GM19467 (cell line): ENCODE data around the gene NFKB2.

Experiments
- ATAC-seq: cut with Tn5 transposase; IDR thresholded peaks from one replicate; pipeline ENCODE4 v1.9.1; 2021; ENCODE audit warnings: mild to moderate bottlenecking, moderate library complexity; ENCODE audit not compliant: unreplicated experiment

The NFKB2 gene

DNA sequence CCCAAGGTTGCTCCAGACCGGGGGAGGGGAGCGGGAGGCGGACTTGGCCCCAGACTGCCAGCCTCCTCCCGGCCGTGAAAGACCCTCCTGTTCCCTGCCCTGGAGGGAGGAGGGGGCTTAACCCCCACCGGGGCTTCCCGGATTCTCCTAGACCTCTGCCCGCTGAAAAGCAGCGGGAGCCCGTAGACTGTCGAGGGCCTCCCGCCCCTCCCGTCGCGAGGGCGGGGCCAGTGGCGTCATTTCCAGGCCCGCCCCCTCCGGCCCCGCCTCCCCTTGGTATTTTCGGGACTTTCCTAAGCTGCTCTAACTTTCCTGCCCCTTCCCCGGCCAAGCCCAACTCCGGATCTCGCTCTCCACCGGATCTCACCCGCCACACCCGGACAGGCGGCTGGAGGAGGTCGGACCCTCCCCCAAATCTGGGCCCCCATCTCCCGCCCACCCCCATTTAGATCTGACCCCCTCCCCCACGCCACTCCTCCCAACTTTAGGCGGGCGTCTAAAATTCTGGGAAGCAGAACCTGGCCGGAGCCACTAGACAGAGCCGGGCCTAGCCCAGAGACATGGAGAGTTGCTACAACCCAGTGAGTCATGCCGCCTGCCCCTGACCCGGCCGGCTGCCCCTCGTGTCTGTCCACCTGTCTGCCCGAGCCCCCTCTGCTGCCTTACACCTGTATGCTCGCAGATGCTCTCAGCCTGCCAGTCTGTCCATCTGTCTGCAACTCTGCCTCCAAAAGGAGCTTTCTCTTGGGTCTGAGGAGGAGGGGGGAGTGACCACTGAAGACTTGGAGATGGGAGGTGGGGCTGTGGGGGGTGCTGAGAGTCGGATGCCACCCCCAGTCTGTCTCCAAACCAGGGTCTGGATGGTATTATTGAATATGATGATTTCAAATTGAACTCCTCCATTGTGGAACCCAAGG is at the start of gene NFKB2:
NFKB2 (plus strand) TSS at position 306 of the 917 bp plus-strand sequence; CDS start at position 561, 255 bp downstream.
- ATAC-seq: no peak

DNA sequence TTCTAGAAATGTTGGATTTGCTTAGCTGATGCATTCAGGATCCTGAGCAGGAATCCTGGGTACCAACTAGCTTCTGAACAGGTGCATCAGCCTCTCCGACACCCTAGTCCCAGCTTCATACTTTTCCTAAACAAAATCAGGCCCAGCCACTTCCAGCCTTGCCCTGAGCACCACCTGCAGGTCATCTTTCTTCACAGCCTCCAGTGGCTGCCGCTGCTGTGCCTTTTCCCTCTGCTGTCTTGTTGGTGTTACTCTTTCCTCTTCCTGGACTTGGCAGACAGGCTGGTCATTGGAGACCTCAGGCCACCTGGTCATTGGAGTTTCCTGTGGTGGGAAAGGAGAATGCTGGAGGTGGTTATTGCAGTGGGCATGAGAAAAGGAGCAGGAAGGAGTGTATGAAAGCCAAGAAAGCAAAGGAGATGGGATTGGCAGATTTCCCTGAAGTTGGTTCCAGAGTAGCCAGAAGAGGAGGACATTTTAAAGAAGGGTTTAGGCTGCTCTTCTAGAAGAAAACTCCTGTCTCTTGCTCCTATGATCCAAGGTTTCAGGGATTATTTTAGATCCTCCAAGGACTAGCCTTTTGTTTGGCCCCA is 48.2 kb upstream of the NFKB2 start:
- ATAC-seq: no peak

DNA sequence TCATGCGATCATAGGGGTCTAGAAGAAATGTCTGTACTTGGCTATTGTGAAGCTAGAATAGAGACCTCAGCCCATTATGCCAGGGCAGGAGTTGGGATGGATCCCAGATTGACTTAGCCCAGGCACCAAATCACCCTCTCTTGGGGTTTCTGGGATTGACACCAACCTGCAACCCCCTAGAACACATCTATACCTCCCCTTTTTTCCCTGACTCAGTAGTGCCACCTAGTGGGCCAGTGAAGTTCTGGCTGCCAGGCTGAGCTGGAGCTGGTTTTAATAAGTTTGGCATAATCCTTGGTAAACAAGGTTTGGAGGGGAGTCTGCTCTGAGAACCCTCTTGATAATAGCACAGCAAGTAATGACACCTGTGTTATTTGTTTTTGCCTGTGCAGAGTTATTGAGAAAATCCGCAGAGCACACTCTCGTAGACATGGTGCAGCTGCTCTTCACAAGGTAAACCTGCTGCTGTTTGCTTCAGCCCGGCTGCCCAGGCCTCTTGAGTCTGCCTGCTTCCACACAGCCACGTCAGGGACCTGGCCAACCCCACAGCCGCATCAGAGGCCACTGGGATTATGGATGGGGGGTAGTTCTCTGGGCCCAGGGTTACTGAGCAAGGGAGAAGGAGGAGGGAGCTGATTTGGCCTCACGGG is 43.3 kb upstream of the NFKB2 start:
- ATAC-seq: no peak

DNA sequence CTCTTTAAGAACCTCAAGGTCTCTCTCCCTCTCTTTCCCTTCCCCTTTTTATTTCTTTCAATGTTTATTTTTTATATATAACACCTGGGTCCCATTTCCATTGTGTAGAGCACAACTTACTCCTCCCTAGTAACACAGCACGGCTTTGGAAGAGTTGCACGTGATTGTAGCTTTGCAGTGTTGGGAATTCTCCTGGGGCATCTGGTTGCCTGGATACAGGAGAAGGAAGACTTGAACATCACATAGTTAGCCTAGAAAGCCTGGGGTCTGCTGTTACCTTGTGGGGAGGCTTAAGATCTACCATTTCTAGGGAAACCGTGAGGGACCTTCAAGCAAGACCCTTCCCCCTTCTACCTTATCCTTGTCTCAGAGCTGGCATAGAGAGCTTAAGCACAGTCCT is 41.1 kb upstream of the NFKB2 start:
- ATAC-seq: no peak

DNA sequence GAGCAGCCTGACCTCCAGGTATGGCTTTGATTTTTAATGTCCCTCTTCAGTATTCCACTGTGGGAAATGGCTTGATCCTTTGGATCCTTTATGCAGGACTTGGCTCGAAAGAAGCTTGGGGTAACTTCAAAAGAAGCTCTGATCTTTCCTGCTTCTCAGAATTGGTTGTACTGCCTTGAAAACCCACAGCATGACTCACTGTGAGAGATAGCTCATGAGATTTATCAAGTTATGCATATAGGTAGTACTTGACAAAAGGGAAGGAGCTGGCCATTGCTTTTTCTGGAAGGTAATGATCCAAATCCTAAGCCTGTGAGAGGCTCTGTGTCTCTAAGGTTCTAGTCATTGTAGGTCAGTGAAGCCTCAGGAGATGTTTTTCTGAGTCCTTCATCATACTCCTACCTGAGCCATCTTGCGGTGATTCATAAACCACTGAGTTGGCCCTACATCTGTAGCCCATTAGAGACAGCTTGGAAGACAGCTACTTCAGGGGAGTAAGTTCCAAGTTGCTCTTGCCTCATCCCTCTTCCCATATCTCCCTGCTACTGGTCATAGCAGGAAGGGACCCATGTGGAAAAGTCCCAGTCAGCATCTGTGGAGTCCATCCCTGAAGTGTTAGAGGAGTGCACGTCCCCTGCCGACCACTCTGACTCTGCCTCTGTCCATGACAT is 36.7 kb upstream of the NFKB2 start:
- ATAC-seq: no peak

DNA sequence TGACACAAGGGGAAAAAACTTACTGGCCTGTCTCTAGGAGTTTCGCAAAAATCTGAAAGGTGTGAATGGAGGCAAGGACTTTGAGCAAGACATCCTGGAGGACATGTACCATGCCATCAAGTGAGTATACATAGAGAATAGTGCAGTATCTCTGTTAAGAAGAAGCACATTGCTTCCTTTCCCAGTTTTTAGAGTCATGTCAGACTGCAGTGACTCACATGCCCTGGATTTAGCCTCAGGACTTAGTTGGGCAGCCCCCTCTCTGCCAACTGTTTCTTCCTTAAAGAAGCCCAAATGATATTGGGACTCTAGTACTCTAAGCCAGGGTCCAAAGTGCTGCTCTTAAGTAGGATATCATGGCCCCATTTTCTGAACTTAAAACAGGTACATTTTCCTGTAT is 28.1 kb upstream of the NFKB2 start:
- ATAC-seq: no peak

DNA sequence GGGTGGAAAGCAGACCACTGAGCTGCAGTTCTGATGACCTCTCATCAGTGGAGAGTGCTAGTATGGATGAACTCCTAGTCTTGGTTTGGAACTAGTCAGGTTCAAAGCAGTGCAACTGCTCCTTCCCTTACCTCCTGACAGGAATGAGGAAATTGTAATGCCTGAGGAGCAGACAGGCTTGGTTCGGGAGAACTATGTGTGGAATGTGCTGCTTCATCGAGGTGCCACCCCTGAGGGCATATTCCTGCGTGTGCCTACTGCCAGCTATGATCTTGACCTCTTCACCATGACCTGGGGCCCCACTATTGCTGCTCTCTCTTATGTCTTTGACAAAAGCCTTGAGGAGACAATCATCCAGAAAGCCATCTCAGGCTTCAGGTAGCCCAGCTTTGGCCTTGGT is 27.4 kb upstream of the NFKB2 start:
- no peak for ATAC-seq

DNA sequence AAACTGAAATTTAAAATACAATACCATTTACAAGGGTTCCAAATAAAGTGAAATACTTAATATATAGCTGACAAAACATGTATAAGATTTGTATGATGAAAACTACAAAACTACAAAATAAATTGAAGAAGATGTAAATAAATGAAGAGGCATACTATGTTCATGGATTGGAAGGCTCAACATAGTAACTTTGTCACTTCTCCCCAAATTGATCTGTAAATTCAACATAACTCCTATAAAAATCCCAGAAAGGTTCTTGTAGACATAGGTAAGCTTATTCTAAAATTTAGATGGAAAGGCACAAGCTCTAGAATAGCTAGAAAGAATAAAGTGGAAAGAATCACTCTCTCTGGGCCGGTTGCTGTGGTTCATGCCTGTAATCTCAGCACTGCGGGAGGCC is 24.2 kb upstream of the NFKB2 start:
- ATAC-seq: no peak

DNA sequence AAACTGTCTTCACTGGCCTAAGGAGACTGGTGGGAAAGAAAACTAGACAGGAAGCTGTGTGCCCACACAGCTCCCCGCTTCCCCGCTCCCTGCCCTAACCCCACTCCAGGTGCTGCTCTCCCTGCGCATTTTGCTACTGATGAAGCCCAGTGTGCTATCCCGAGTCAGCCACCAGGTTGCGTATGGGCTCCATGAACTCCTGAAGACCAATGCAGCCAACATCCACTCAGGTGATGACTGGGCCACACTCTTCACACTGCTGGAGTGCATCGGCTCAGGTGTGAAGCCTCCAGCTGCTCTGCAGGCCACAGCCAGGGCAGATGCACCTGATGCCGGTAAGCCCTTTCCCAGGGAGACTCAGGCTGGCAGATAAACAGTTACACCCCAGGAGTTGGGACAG is 20.3 kb upstream of the NFKB2 start:
- no peak for ATAC-seq

DNA sequence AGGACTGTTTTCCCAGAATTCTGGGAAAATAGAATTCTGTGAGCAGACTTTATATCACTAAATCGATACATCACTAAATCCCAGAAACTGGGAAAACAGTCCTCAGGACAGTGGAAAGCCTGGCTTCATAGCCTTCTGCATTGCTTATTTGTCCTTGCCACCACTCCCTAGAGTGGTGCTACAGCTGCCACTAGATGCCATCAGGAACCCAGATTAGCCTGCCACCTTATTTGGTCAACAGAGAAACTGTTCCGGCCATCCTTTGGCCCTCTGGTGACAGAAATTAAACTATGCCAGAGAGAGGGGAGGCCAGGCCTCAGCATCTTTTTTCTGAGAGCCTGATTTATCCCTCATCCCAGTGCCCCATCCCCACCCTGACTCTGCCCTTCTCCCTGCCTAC is 19.6 kb upstream of the NFKB2 start:
- ATAC-seq: no peak

DNA sequence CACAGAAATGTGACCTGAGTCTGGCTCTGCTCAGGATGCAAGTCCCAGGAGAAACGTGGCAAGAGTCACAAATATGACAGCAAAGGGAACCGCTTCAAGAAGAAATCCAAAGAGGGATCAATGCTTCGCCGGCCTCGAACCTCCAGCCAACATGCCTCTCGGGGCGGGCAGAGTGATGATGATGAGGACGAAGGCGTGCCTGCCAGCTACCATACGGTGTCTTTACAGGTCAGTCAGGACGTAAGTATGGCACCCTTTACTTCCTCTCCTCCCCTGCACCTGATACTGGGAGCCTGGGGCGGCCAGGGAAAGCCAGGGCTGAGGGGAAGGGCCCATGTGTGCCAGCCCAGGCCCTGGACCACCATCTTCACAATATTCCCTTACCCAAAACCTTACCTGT is 18.6 kb upstream of the NFKB2 start:
- ATAC-seq: no peak

DNA sequence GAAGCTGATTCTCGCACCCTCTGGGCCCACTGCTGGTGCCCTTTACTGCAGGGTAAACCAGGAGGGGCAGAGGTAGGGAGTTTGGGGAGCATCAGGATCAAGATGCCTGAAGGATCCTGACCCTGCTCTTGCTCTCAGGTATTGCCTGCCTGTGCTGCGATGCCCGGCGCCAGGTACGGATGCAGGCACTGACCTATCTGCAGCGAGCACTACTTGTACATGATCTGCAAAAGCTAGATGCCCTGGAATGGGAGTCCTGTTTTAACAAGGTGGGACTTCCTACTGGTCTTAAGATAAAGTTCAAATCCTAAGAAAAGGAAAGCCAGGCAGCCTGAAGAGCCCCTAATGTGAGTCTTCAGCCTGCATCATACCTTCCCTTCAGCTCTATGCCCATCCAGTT is 16.1 kb upstream of the NFKB2 start:
- ATAC-seq: no peak

DNA sequence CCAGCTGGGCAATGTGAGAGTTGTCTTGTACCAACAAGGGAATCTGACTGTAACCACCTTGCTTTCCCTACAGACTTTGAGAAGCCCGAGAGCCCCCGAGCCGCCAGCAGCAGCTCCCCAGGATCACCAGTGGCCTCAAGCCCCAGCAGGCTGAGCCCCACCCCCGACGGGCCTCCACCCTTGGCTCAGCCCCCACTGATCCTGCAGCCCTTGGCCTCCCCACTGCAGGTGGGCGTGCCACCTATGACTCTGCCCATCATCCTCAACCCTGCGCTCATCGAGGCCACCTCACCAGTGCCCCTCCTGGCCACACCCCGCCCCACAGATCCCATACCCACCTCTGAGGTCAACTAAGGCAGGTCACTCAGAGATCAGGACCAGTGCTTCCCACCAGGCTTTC is 13.5 kb upstream of the NFKB2 start:
- no peak for ATAC-seq

DNA sequence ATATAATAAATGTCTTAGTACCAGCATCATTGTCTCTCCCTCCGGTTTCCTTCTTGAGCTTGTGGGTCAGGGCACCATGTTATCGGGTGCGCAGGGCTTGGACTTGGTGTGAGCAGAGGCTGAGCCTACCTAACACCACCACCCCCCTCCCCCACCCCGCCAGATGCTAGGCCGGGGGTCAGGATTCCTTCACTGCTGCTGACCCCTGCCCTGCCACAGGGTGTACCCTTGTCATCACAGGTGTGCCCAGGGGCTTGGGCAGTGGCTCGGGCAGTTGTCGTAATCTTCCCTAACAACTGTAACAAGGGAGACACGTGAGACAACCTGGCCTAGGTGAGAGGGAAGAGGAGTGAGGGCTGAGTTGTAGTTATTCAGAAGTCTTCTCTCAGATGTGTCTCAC is 12.6 kb upstream of the NFKB2 start:
- no peak for ATAC-seq

DNA sequence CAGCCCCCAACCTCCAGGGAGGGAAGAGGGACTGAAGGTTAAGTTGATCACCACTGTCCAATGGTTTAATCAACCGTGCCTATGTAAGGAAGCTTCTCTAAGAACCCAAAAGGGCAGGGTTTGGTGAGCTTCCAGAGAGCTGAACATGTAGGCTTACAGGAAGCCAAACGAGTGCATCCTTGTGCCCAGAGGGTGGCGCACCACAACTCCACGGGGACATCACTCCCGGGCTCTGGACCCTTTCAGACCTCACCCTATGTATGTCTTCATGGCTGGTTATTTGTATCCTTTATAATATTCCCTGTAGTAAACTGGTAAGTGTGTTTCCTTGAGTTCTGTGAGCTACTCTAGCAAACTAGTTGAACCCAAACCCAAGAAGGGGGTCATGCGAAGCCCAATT is 11.5 kb upstream of the NFKB2 start:
- ATAC-seq: no peak

DNA sequence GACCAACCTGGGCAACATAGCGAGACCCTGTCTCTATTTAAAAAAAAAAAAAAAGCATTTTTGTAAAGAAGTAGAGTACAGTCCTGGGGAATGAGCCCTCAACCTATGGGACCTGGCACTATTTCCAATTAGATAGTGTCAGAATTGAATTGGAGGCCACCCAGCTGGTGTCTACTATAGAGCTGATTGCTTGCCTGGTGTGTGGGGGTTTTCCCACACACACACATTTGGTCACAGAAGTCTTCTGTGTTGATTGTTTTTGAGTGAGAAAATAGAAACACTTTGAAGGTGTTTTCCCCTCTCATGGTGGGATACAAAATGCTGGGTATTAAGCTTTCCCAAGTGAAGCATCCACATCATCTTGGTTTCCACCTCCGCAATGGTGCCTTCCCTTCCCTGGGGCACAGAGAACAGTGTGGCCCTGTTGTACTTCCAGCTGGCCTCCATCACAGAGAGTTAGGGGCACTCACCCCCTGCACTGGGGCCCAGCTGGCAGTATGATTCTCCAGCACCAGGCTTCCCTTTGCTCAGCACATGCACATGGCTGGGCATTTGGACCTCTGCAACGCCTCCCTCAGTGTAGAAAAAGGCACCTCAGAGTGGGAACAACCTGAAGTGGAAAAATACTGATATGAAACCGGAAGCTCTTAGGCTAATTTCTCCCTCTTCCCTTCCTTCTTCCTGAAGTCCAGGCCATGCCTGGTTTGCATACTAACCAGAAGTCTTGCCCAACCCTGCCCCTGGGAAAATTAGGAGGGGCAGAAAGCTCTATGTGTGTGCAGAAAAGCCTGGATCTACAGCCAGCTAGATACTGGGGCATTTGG is 10.7 kb upstream of the NFKB2 start:
- no peak for ATAC-seq

DNA sequence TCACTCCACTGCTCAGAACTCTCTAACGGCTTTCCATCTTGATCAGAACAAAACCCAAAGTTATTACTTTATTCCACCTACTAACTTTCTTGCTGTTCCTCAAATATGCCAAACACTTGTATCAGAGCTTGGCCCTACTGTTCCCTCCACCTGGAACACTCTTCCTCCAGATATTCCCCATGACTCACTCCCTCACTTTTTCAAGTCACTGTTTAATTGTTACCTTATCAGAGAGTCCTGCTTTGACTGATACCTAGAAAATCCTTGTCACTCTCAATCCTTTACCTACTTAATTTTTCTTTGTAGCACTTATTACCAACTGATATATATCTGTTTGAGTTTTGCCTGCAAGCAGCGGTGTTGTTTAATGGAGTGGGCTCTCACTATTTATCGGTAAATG is 5.6 kb upstream of the NFKB2 start:
- ATAC-seq: no peak

DNA sequence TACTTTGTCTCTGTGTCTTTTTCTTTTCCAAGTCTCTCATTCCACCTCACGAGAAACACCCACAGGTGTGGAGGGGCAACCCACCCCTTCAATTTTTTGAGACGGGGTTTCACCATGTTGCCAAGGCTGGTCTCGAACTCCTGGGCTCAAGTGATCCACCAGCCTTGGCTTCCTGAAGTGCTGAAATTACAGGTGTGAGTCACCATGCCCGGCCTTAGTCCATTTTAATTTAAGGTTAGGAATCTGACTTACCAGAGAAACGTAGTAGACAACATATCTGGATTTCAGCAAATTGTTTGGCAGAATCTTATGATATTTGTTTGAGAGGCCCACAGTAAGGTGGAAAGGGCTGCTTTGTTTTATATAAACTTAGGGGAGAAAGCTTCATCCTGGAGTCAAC is 3.2 kb upstream of the NFKB2 start:
- no peak for ATAC-seq

DNA sequence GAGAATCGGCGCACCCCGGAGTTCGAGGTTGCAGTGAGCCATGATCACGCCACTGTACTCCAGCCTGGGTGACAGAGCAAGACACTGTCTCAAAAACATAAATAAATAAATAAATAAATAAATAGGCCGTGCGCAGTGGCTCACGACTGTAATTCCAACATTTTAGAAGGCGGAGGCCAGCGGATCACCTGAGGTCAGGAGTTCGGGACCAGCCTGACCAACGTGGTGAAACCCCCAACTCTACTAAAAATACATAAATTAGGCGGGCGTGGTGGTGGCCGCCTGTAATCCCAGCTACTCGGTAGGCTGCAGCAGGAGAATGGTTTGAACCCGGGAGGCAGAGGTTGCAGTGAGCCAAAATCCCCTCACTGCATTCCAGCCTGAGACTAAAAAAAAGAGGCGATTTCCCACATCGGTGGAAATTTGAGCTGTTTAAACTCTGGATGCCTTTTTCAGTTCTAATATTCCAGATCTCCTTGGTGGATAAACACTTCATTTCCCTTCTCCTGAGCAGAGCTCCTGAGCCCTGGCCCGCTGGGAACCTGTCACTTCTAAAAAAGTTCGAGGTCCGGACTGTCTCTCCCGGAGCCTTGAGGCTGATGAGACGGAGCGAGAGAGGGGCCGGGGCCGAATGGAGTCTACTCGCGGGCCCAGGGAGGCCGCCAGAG is 2.0 kb upstream of the NFKB2 start:
- no peak for ATAC-seq
